Right renal cortex interstitium (tissue), 3 donors: ENCODE data around the gene PHPT1. TPM values are rescaled to one million over a fixed set of nuclear protein-coding genes. Genes with fewer than 3 reads are reported as not detected.
A peak's percentile ranks its signal among the peaks of the same experiment; 100 is the strongest.
"Not testable (repeated sequence)": the region's sequence is repeated elsewhere in the genome, so short reads cannot be mapped to it uniquely, and the experiment has no call there.

Experiments used
- DNase-seq, 3 donors: peaks; one replicate each; pipeline ENCODE4 v3.0.0-alpha.2; 2013; ENCODE audit warnings: low read depth in 3 of 3, low spot score in 2 of 3
- polyA plus RNA-seq, 3 donors: library from polyadenylated mRNA; unstranded; fragments of 120-200 nt; gene quantifications; one replicate each; pipeline ENCODE4 v1.2.1, GENCODE V29; 2013; ENCODE audit not compliant: insufficient read length in 3 of 3

Gene PHPT1
- polyA plus RNA-seq: 10 to 100 TPM; 59.9 to 76.5 (median 65.2) TPM

- DNase-seq: peak; percentile 92 to 96 (median 95)
Measured at GRCh38 chr9:136849038-136849959, at the start of gene PHPT1. Gene PHPT1, plus strand, starts transcription at chr9:136849409. Its CDS starts 22 bp downstream, at chr9:136849431.

- no peak for DNase-seq
Measured at GRCh38 chr9:136799854-136800657, 49.2 kb upstream of the PHPT1 start.

- DNase-seq: no peak
Measured at GRCh38 chr9:136802321-136802720, 46.9 kb upstream of the PHPT1 start.

- DNase-seq: not testable (repeated sequence)
Measured at GRCh38 chr9:136803009-136803550, 46.1 kb upstream of the PHPT1 start.

GRCh38 chr9:136803551-136804508, 45.4 kb upstream of the PHPT1 start:
- no peak for DNase-seq

- no peak for DNase-seq
Measured at GRCh38 chr9:136804509-136805206, 44.6 kb upstream of the PHPT1 start.

GRCh38 chr9:136805207-136805740, 43.9 kb upstream of the PHPT1 start:
- no peak for DNase-seq

GRCh38 chr9:136806067-136806466, 43.1 kb upstream of the PHPT1 start:
- DNase-seq: no peak

- DNase-seq: no peak
Measured at GRCh38 chr9:136806631-136807201, 42.5 kb upstream of the PHPT1 start.

GRCh38 chr9:136807281-136808074, 41.7 kb upstream of the PHPT1 start, which contains the start of gene RABL6:
Gene RABL6, plus strand, starts transcription at chr9:136807948. Its CDS starts 249 bp downstream, at chr9:136808197.
- DNase-seq: no peak

- DNase-seq: no peak
Measured at GRCh38 chr9:136808075-136808805, 41.0 kb upstream of the PHPT1 start.

- no peak for DNase-seq
Measured at GRCh38 chr9:136808806-136809158, 40.4 kb upstream of the PHPT1 start.

- DNase-seq: no peak
Measured at GRCh38 chr9:136814725-136815421, 34.3 kb upstream of the PHPT1 start.

- no peak for DNase-seq
Measured at GRCh38 chr9:136815422-136815782, 33.8 kb upstream of the PHPT1 start.

- no peak for DNase-seq
Measured at GRCh38 chr9:136820971-136821825, 28.0 kb upstream of the PHPT1 start.
